MM.1S (cell line): ENCODE data around the gene TRIM63.

ENCODE experiments used
- CTCF ChIP-seq: fragments of 300-600 bp; sonication (generic); IDR thresholded peaks from 2 replicates; pipeline ENCODE4 v1.5.1; 2016; ENCODE audit warnings: antibody characterized with exemption, low read length, mixed read lengths
- EZH2 ChIP-seq: fragments of 300-600 bp; sonication (generic); optimal IDR thresholded peaks from 2 replicates; pipeline ENCODE3; 2017; ENCODE audit warnings: low read depth, mild to moderate bottlenecking, antibody characterized with exemption, low read length, mixed read lengths
- EZH2phosphoT487 ChIP-seq: fragments of 300-600 bp; sonication (generic); IDR thresholded peaks from 2 replicates; pipeline ENCODE4 v1.6.1; 2018; ENCODE audit warnings: antibody characterized with exemption, low read length

- TF ChIP-seq EZH2 (no peak), CTCF (no peak), EZH2phosphoT487 (no peak)
These were observed 31.2 kb upstream of the TRIM63 start for GRCh38 chr1:26098602-26099001.
